T47D (cell line): ENCODE measurements around the gene CHST15.

Experiments
- DNase-seq, 2 experiments: peaks; one replicate each; pipeline versions ENCODE4 v3.0.0 to v3.0.0-alpha.2; 2011 to 2012; ENCODE audit warnings: low read depth in 1 of 2, low spot score in 1 of 2
- JUND ChIP-seq: IDR thresholded peaks from 2 replicates; pipeline ENCODE4 v1.6.1; 2012; ENCODE audit warnings: low read depth
- in situ Hi-C: cut with HindIII; loops from 2 replicates; pipeline ENCODE4 v1.10.0; 2016; ENCODE audit warnings: low sequenced_read_pairs, low pct_unique_long_range_greater_than_20kb

Gene CHST15

DNA sequence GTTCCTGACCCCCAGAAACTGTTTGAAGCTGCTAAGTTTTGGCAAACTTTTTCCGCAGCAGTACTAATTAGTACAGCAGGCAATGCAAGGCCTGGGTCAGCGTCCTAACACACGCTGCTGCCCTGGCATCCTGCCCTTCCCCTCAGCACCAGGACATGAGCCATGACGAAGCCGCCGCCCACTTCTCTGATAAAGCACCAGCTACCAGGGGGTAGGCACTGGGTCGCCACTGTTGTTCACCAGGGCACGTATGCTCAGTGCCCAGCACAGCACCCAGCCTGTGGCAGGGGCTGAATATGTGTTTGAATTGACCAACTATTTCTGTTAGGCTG is 59.5 kb downstream of the CHST15 start:
- in situ Hi-C loops: no loop called here
- no peak for DNase-seq
- no peak for TF ChIP-seq JUND

DNA sequence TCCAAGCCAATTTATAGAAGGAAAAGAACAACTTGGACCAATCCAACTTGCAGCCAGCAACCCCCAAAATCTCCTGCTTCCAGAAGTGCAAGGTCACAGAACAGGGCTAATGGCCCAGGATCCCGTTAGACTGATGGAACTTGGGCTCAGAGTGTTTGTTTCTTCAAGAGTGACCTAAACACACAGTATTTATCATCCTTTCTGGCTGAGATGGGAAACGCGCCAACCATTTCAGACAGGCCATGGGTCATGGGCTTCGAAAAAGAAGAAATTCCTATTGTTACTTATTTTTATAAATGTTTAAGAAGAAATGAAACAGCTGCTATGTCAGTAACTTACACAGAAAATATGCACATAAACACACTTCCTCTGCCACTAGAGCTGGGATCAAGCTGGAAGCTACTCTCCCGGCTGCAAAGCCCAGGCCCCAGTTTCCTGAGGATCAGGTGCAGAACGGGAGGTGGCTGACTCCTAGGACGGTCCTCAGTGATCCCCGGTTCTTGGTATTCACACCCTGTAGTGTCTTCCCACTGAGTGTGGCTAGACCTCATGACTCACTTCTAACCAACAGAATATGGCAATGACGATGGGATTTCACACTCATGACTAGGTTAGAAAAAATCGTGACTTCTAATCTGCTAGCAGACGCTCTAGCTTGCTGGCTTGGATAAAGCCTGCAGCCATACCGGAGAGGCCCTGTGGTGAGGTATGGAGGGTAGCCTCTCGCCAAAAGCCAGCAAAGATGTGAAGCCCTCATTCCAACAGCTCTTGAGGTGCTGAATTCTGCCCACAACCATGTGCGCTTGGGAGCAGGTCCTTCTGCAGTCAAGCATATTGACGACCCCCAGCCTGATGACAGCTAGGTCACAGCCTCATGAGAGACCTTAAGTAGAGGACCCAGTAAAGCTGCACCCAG is 60.2 kb downstream of the CHST15 start:
- TF ChIP-seq JUND: no peak
- in situ Hi-C loops: no loop called here
- no peak for DNase-seq

DNA sequence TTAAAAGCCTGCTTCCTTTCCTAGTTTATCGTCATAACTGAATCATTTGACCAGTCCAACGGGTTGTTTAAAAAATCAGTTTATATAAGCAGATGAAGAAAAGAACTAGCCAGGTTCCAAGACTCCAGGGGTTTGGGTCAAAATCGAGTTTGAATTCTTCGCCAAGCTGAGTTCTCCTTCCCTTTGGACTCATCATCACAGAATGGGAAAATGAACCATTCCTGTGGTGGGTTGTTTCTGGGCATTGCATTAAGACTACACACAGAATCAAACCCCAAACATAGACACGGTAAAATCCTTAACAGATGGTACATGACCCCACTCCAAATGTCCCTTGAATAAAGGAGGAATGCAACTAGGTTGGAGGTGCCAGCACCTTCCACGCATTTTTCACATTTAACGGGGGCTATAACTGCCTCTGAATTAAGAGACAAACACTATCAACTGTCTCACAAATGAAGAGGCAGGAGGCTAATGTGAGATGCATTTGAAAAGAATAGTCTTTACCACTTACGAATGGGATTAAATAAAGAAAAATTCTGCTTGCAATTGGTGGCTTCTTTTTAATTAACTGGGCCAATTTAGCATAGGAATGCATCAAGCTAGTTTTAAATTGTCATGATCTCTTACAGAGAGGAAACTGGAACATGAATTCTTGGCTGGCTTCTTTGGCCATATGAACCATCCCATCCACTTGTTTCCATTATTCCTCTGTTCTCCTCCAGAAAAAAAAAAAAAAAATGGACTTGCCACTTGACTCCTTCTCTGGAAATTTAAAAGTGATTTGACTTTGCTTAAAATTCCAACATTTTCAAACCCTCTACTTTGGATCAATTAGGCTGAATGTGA is 61.1 kb downstream of the CHST15 start:
- in situ Hi-C loops: no loop called here
- TF ChIP-seq JUND: no peak
- no peak for DNase-seq

DNA sequence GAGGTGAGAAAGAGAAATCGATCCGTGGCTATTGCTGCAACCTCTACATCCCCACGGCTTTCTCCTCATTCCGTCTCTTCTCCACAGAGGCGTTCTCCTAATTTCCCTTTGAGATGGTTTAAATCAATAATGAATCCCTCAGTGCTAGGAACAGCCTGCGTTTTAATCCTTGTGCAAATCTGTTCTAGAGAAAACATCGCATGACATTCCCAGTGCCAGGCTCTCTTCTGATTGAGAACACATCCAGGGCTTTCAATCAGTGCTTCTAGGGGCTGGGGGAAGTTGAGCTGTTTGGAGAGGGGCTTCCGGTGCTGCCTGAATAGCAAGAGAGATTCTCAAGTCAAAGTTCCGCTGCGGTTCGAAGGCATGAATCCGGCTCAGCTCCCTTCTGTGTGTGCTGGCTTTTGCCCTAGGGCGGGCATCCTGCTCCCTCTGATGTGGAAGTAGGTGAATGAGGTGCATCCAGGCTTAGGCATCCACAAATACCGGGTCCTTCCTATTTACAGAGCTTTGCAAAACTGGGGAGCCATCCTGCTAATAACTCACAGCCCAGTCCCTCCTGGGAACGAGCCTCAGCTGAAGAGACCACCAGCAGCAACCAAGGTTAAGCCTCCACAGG is 62.8 kb downstream of the CHST15 start:
- no peak for DNase-seq
- in situ Hi-C loops: no loop called here
- TF ChIP-seq JUND: no peak

DNA sequence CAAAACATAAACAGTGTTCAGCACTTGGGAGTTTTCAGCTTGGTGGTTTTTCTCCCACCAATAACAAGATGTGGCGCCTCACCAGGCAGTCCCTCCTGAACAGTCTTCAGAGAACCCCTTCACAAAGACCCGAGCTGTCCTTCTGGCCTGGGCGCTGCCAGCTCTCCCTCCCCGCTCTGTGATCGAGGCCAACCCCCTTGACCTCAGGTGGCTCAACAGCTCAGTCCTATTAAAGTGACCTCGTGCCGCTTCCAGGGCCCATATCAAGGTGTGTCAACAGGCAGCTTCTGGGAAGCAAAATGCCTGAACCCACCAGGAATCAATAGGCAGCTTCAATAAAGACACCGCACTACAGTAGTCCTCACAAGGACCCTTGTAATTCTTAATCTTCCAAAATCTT is 63.3 kb downstream of the CHST15 start:
- no peak for DNase-seq
- no peak for TF ChIP-seq JUND
- in situ Hi-C loops: no loop called here

DNA sequence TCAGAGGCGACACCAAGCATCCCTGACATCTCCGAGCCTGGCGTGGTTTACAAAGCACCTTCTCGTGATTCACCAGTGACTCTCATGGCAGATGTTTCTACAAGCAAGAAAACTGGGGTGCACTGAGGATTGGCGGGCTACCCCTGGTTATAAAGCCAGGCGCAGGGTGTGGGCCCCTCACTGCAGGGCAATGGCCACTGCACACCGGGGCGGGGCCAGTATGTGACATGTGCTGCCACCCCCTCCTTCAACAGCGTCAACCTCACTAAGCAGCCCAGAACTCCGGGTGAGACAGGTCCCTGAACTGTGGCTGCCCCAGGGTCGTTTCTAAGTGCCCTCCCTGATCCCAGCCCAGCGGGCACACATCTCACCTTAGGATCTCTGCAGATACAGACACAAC is 63.8 kb downstream of the CHST15 start:
- no peak for TF ChIP-seq JUND
- in situ Hi-C loops: no loop called here
- no peak for DNase-seq

DNA sequence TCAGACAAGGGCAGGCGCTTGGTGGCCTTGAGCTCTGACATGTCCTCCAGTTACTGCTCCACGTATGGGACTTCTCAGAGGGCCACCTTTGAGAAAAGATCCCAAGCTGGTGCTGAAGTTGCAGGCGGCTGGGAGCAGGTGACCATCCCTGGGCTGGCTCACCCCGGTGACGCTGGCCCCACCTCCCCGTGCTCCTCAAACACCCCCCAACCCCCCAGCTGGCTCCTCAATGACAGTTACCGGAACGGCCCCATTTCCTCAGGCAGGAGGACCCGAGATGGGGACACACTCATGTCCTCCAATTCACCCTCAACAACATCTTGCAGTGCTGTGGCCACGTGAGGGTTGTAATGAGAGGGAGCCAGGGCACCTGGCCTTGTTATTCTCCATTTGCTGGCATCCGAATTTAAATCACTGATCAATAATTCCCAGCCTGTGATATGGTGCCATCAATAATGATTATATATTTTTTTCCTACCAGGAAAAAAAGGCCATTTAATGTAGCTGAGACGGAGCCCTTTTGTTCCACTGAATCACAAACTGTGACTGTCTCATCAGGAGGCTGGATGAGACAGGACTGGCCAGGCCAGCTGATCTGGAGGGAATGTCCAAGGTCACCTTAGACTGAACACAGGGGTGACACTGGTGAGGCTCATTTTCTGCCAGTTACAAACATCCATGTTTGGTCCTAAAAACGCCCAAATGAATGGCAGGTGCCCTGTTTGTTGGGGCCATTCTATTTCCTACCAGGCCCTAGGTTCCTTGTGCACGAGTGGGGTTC is 64.5 kb downstream of the CHST15 start:
- TF ChIP-seq JUND: no peak
- DNase-seq: no peak
- in situ Hi-C loops: no loop called here

DNA sequence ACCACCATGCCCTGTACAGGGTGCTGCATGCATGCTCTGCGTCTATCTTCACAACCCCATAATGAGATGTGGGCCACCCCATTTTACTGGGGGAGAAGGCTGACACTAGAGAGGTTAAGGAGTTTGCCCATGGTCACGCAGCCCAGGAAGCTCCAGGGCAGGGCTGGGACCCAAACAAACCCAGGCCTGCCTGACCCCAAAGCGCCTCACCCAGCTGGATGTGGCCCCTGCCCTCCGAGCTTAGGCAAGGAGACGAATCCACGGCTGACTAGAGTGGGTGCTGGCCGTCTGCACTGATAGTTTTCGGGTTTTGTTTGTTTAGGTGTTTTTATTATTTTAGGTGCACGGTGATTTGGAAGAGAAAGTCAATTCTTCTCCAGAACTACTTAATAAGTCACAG is 65.7 kb downstream of the CHST15 start:
- no peak for DNase-seq
- in situ Hi-C loops: no loop called here
- no peak for TF ChIP-seq JUND

DNA sequence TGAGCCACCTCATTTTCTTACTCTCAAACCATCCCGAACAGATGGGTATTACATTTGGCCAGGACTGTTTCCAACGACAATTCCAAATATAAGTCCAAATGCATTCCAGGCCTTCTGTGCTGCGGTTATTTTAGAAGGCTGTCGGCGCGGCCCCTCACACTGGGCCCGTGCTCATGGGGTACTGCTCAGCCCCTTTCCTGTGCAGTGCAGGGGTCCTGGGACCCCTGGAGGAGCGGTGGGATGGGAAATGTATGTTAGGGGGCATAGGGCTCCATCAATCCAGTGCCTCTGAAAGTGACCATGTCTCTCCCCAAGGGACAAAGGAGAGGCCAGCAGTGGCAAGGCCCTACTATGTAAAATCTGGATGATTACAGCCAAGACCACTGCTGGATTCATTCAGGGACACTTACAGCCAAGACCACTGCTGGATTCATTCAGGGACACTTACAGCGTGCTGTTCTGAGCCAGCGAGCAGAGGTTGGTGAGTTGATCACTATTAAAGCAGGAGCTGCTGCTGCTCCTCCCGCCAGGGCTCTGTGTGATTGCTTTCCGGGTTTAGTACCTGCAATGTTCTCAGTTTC is 66.3 kb downstream of the CHST15 start:
- in situ Hi-C loops: no loop called here
- TF ChIP-seq JUND: no peak
- DNase-seq: no peak

DNA sequence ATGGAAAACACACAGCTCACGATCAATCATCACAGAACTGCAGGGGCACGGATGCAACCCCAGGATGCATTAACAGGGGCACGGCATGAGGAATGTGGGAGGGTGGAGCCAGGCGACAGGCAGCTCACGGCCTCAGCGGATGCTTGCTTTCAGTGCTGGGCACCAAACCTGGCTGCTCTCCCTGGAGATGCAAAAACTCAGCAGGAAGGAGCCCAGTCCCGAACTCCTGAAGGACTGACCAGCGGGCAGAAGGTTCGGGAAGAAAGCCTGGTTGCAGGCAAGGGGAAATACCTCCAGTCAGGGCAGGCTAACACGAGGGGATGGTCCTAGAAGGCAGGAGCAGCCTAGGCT is 66.8 kb downstream of the CHST15 start:
- in situ Hi-C loops: no loop called here
- DNase-seq: no peak
- TF ChIP-seq JUND: no peak

DNA sequence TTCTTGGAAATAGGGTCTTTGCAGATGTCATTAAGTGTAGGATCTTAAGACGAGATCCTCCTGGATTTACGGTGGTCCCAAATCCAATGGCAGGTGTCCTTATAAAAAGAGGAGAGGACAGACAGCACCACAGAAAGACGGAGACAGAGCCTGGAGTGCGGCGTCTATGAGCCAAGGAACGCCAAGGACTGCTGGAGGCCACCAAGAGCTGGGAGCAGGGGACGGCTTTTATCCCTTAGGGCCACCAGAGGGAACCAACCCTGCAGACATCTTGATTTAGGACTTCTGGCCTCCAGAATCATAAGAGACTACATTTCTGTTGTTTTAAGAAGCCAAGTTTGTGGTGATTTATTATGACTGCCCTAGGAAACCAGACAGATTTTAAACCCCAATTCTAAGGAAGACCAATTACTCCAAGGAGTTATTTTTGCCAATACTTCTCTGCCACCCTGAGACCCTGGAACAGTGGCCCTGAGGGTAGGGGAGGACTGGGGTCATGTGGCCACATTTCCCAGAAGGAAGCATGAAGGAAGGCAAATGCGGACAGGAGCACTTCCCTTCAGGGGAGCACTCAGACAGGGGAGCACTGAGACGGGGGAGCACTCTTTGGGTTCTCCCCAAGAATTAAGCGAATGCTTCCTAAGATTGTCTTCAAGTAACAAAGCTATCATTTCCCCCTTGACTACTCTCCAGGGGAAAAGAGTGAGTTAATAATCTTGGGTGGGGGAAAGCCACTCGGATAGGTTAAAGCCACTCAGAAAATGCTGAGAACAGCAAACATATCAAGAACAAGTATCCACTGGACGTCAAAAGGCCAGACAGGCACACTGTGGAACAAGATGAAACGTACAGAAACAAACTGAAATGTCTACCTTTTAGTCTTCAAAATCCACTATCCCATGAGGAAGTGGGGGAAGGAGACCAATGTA is 67.5 kb downstream of the CHST15 start:
- no peak for TF ChIP-seq JUND
- in situ Hi-C loops: no loop called here
- DNase-seq: peak in 1 of 2 experiments; percentile 52
